ENCODE data around the gene XRN2. TPM values are rescaled to one million over a fixed set of nuclear protein-coding genes. Genes with fewer than 3 reads are reported as not detected.
A peak's percentile ranks its signal among the peaks of the same experiment; 100 is the strongest.

Gene XRN2
- total RNA-seq, 1 donor from 2014 or later: 62.1 TPM

- Histone ChIP-seq H3K36me3 (no peaks in the 10 kb centered on the region), H3K9me3 (no peaks in the 10 kb centered on the region), H3K27me3 (ENCODE audit: low read depth) (no peaks in the 10 kb centered on the region), H3K27ac (no peak overlapping the region), H3K4me3 (no peak overlapping the region), H3K4me1 (peaks cover 63% of the 10 kb centered on the region)
- peak; percentile 91 to 93 for ATAC-seq
- intact Hi-C loops (cut with DNase I): no loop called here
- no peak for DNase-seq
- no peak for TF ChIP-seq CTCF (IDR thresholded peaks at IDR 0.05)
Measured at GRCh38 chr20:21312813-21313474, 9.8 kb downstream of the XRN2 start.

GRCh38 chr20:21315138-21315537 lies 12.0 kb downstream of the XRN2 start:
- peaks cover 6% of the 10 kb centered on the region for H3K9me3 ChIP-seq
- DNase-seq (no peak), ATAC-seq (peak; percentile 57 to 77)
- peaks cover 59% of the 10 kb centered on the region for H3K4me1 ChIP-seq
- no peak overlapping the region for H3K4me3 ChIP-seq
- H3K36me3 ChIP-seq: no peaks in the 10 kb centered on the region
- intact Hi-C loops (cut with DNase I): no loop called here
- no peaks in the 10 kb centered on the region for H3K27me3 ChIP-seq (ENCODE audit: low read depth)
- no peak for TF ChIP-seq CTCF (IDR thresholded peaks at IDR 0.05)
- H3K27ac ChIP-seq: no peak overlapping the region

GRCh38 chr20:21322083-21322710 lies 19.1 kb downstream of the XRN2 start:
- Histone ChIP-seq H3K36me3 (no peaks in the 10 kb centered on the region), H3K4me3 (no peak overlapping the region), H3K4me1 (peaks cover 48% of the 10 kb centered on the region), H3K27ac (no peak overlapping the region), H3K27me3 (ENCODE audit: low read depth) (no peaks in the 10 kb centered on the region), H3K9me3 (peaks cover 23% of the 10 kb centered on the region)
- TF ChIP-seq CTCF (IDR thresholded peaks at IDR 0.05): no peak
- intact Hi-C loops (cut with DNase I): no loop called here
- ATAC-seq (no peak), DNase-seq (no peak)

GRCh38 chr20:21322921-21323331 lies 19.8 kb downstream of the XRN2 start:
- intact Hi-C loops (cut with DNase I): no loop called here
- Histone ChIP-seq H3K4me3 (no peak overlapping the region), H3K27me3 (ENCODE audit: low read depth) (no peaks in the 10 kb centered on the region), H3K4me1 (peaks cover 51% of the 10 kb centered on the region), H3K27ac (no peak overlapping the region), H3K9me3 (peaks cover 23% of the 10 kb centered on the region), H3K36me3 (no peaks in the 10 kb centered on the region)
- DNase-seq (no peak), ATAC-seq (no peak)
- TF ChIP-seq CTCF (IDR thresholded peaks at IDR 0.05): no peak

GRCh38 chr20:21323640-21324039 lies 20.5 kb downstream of the XRN2 start:
- Histone ChIP-seq H3K36me3 (peaks cover 6% of the 10 kb centered on the region), H3K9me3 (peaks cover 23% of the 10 kb centered on the region), H3K27me3 (ENCODE audit: low read depth) (no peaks in the 10 kb centered on the region), H3K4me3 (no peak overlapping the region), H3K27ac (no peak overlapping the region), H3K4me1 (peaks cover 46% of the 10 kb centered on the region)
- DNase-seq: no peak
- no peak for TF ChIP-seq CTCF (IDR thresholded peaks at IDR 0.05)
- ATAC-seq: peak in 1 of 2 donors; percentile 45
- intact Hi-C loops (cut with DNase I): no loop called here
